ENCODE measurements around the gene MMP1. TPM values are rescaled to one million over a fixed set of nuclear protein-coding genes. Genes with fewer than 3 reads are reported as not detected.

MMP1 gene
- total and polyA plus RNA-seq, 8 donors = 1.1 to 9.5 (median 3.2) TPM

DNA sequence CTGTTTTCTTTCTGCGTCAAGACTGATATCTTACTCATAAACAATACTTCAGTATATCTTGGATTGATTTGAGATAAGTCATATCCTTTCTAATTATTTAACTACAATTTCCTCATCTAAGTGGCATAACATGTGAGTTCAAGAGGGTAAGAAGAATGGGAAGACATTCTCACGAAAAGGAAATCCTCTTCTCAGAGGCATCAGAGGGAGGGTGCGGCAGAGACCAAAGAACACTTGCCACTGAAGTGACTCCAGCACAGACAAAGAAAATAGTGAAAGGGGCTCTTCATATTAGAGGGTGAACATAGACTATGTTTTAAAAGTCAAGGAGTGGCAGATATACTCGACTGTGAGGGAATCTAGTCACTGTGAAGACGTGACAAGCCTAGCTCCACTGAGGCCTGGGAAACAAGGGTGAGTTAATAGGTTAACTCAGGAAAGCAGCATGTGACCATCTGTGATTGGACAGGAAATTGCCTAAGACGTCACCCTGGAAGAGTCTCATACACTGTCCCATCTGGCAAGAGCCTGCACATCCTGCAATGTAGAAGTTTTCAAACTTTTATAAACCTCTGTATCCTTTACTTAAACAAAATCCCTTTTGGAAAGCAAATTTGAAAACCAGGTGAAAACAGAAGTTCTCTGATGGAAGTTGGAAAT is 1.9 kb upstream of the MMP1 start:
- ATAC-seq = no peak
- no peaks in the 10 kb centered on the region for H3K36me3 ChIP-seq
- intact Hi-C loops (cut with DNase I) = no loop called here
- H3K9me3 ChIP-seq = no peaks in the 10 kb centered on the region
- TF ChIP-seq, protein P1, sequence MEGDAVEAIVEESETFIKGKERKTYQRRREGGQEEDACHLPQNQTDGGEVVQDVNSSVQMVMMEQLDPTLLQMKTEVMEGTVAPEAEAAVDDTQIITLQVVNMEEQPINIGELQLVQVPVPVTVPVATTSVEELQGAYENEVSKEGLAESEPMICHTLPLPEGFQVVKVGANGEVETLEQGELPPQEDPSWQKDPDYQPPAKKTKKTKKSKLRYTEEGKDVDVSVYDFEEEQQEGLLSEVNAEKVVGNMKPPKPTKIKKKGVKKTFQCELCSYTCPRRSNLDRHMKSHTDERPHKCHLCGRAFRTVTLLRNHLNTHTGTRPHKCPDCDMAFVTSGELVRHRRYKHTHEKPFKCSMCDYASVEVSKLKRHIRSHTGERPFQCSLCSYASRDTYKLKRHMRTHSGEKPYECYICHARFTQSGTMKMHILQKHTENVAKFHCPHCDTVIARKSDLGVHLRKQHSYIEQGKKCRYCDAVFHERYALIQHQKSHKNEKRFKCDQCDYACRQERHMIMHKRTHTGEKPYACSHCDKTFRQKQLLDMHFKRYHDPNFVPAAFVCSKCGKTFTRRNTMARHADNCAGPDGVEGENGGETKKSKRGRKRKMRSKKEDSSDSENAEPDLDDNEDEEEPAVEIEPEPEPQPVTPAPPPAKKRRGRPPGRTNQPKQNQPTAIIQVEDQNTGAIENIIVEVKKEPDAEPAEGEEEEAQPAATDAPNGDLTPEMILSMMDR (IDR thresholded peaks at IDR 0.05) = no peak
- no peaks in the 10 kb centered on the region for H3K4me1 ChIP-seq
- peak in 1 of 4 donors; percentile 7 for DNase-seq
- no peaks in the 10 kb centered on the region for H3K27me3 ChIP-seq
- no peak overlapping the region for H3K27ac ChIP-seq
- no peak overlapping the region for H3K4me3 ChIP-seq

DNA sequence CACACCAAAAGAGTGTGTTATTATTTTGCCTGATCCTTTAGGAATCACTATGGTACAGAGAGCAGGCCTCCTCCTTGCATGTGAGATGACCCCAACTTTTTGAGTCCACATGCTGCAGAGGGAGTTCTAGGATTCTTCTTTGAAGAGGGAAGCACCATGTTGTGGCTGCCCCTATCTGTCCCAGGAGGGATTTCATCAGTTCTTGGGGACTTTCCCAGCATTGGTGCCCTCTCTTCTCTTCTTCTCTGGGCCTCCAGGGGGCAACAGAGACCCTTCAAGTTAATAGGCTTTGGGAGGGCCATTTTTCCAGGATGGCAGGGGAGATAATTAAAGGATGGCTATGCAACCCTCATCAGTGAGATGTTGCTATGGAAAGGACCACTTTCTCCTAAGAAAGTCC is 3.6 kb downstream of the MMP1 start:
- no peaks in the 10 kb centered on the region for H3K9me3 ChIP-seq
- TF ChIP-seq, protein P1 (IDR thresholded peaks at IDR 0.05) = peak in 1 of 2 donors; percentile 26
- no peaks in the 10 kb centered on the region for H3K4me1 ChIP-seq
- DNase-seq = no peak
- ATAC-seq = peak; percentile 14
- H3K27ac ChIP-seq = no peak overlapping the region
- H3K36me3 ChIP-seq = no peaks in the 10 kb centered on the region
- H3K4me3 ChIP-seq = no peak overlapping the region
- no peaks in the 10 kb centered on the region for H3K27me3 ChIP-seq
- intact Hi-C loops (cut with DNase I) = no loop called here

DNA sequence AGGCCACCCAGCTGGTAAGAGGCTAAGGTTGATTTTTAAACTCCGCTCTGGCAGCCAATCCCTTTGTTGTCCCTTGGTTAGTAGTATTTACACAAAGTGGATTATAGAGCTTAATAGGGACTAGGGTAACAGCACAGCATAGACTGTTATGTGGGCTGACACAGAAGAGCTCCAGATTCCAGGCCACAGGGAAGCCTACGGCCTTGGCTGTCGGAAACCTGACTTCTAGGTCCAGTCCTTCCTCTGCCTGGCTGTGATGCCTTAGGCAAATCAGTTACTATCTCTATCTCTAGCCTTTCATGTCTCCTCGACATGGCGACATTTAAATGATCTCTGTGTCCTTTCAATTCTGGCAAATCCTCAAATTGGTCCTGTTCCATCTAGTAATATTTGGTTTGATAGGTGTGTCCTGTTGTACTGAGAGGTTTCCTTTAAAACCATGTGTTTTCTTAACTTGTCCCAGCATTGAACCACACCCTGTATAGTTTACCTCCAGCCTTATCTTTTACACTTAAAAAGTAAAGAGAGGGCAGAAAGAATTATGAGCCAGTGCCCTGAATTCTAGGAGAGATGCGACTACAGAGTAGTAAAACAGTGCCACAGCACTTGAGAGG is 4.2 kb downstream of the MMP1 start:
- H3K4me3 ChIP-seq = no peak overlapping the region
- ATAC-seq (no peak), DNase-seq (no peak)
- intact Hi-C loops (cut with DNase I) = no loop called here
- H3K4me1 ChIP-seq = no peaks in the 10 kb centered on the region
- H3K27me3 ChIP-seq = no peaks in the 10 kb centered on the region
- H3K27ac ChIP-seq = no peak overlapping the region
- TF ChIP-seq, protein P1 (IDR thresholded peaks at IDR 0.05) = no peak
- no peaks in the 10 kb centered on the region for H3K36me3 ChIP-seq
- H3K9me3 ChIP-seq = no peaks in the 10 kb centered on the region

DNA sequence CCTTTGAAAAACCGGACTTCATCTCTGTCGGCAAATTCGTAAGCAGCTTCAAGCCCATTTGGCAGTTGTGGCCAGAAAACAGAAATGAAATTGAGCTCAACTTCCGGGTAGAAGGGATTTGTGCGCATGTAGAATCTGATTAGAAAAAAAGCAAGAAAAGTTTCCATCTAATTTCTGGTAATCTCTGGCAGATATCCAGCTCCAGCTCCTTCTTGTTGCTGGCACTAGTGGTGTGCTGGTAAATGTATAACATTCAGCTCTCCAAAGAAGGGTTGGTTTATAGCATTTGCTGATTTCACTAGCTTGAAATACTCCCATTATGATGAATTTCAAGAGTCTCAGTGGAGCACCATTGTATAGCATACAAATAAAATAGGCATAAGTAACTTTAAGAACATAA is 5.4 kb downstream of the MMP1 start:
- ATAC-seq (no peak), DNase-seq (no peak)
- H3K36me3 ChIP-seq = no peaks in the 10 kb centered on the region
- intact Hi-C loops (cut with DNase I) = no loop called here
- TF ChIP-seq, protein P1 (IDR thresholded peaks at IDR 0.05) = no peak
- no peaks in the 10 kb centered on the region for H3K27me3 ChIP-seq
- H3K27ac ChIP-seq = no peak overlapping the region
- no peak overlapping the region for H3K4me3 ChIP-seq
- H3K9me3 ChIP-seq = no peaks in the 10 kb centered on the region
- no peaks in the 10 kb centered on the region for H3K4me1 ChIP-seq

DNA sequence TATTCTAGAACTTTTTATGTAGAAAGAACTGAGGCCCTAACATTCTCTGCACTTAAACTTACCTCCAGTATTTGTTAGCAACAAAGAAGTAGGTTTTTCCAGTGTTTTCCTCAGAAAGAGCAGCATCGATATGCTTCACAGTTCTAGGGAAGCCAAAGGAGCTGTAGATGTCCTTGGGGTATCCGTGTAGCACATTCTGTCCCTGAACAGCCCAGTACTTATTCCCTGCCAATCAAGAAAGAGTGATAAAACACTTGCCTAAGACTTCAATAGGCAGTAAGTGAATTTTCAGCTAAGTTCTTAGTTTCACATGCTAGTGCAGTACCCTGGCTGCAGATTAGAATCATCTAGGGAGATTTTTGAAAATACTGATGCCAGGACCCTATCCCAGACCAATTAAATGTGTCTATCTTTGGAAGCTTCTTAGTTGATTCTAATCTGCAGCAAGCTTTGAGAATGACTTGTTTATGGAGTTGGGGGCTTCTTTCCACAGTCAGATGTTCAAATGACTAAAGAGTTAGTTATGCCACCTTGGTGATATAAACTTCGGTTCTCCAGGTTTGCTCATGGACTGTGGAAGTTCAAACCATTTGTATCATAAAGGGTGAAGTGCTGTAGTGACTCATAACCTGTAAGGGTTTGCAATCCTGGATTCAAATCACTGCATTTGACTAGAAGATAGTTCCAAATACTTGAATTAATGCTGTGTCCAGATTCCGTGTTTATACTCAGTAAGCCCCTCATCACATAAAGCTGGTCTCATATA is 6.5 kb downstream of the MMP1 start:
- intact Hi-C loops (cut with DNase I) = no loop called here
- TF ChIP-seq, protein P1 (IDR thresholded peaks at IDR 0.05) = no peak
- H3K4me3 ChIP-seq = no peak overlapping the region
- DNase-seq (no peak), ATAC-seq (no peak)
- no peaks in the 10 kb centered on the region for H3K27me3 ChIP-seq
- no peak overlapping the region for H3K27ac ChIP-seq
- H3K36me3 ChIP-seq = no peaks in the 10 kb centered on the region
- H3K9me3 ChIP-seq = no peaks in the 10 kb centered on the region
- no peaks in the 10 kb centered on the region for H3K4me1 ChIP-seq

Data from left lung (tissue), 10 donors.